ENCODE results near the gene FBXO45. TPM values are rescaled to one million over a fixed set of nuclear protein-coding genes. Genes with fewer than 3 reads are reported as not detected.

Gene FBXO45
- total and polyA plus RNA-seq, 10 of the 15 experiments (the other 5 are each of a cell fraction or from before 2014, with no cell fraction given): 4.0 to 17.3 (median 11.8) TPM

DNA sequence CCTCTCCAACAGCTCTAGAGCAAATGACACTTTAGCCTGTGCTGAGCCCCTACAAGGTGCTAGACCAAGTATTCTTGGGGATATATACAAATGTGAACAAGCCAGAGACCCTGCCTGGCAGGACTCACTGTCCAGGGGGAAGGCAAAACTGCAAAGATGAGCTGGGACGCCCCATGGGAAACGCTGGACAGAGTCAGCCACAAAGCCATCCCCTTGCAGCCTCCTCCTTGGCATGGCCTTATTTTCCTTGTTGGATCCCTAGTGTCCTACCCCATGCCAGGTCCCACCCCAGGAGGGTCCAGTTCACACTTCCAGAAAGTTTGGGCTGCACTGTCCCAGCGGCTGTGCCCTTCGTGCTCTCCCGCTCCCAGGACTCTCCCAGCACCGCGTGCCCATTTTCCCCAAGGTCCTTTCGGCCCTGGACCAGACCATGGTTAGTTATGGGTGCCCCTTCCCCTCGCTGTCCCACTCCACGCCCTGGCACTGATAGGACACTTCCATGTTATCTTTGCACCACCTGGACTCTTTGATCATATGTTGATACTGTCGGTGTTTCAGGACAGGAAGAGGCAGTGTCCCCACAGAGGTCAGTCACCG is 65.2 kb downstream of the FBXO45 start:
- intact Hi-C loops (cut with micrococcal nuclease; ENCODE audit: unreplicated experiment): loop anchor here (2.0 kb wide), 1 partner anchor 25 kb away; no protein-coding TSS in a partner anchor
- SMC1A ChIA-PET (ENCODE audit: uncharacterized antibody, unreplicated experiment): interaction anchor here (4.2 to 8.3 kb wide), 2 partner anchors 9 to 53 kb away, joined by 26 to 82 read pairs; partner anchors contain the start of gene NRROS
- peak overlapping the region; percentile 72 for H3K4me3 ChIP-seq
- H3K4me1 ChIP-seq (ENCODE audit: control insufficient read depth, insufficient read depth, low read length): peaks cover 42% of the 10 kb centered on the region
- H3K36me3 ChIP-seq (ENCODE audit: control insufficient read depth in 2 of 2, insufficient read depth in 2 of 2, low read length in 1 of 2): no peaks in the 10 kb centered on the region
- CTCF ChIA-PET: interaction anchor here (0.7 to 2.1 kb wide), 4 partner anchors 9 to 335 kb away, joined by 3 to 12 read pairs (median 3); partner anchors contain the start of gene PIGZ
- in situ Hi-C loops (cut with MboI): no loop called here
- ATAC-seq: 0 out of 3 replicates have a peak, but pooled peaks have one; percentile 1
- BruUV-seq (replicated peaks): no TSS peak
- RAD21 ChIA-PET (ENCODE audit: unreplicated experiment): interaction anchor here (1.2 to 6.0 kb wide), 3 partner anchors 8 to 51 kb away, joined by 5 to 49 read pairs (median 31); partner anchors contain the start of gene NRROS
- DNase-seq (ENCODE audit: low read depth, low spot score): no peak
- POLR2A ChIA-PET: interaction anchor here (0.6 to 5.6 kb wide), 4 partner anchors 7 to 519 kb away, joined by 3 to 59 read pairs (median 12); partner anchors contain the start of gene NRROS
- FAIRE-seq: no peak
- H3K27ac ChIP-seq (ENCODE audit: control insufficient read depth, insufficient read depth): peak overlapping the region; percentile 98
- H3K4me2 ChIP-seq (ENCODE audit: control insufficient read depth, insufficient read depth): peak overlapping the region; percentile 85
- WGBS (ENCODE audit: insufficient coverage, insufficient replicate concordance, low lambda C conversion rate, missing lambda C conversion rate): 71% methylated on average over 12 of the region's 12 CpGs
- no peaks in the 10 kb centered on the region for H3K9me3 ChIP-seq (replicated peaks; ENCODE audit: control insufficient read depth, insufficient read depth, low read length)
- no peak for TF ChIP-seq PML (IDR thresholded peaks at IDR 0.05; ENCODE audit: low read length)
- 0 out of 2 replicates have a peak, but pooled peaks have one; percentile 42 for TF ChIP-seq LARP7 (IDR thresholded peaks at IDR 0.05)
- no peak for TF ChIP-seq BCLAF1 (IDR thresholded peaks at IDR 0.05)
- TF ChIP-seq CBX5 (IDR thresholded peaks at IDR 0.05; ENCODE audit: low read depth): no peak
- TF ChIP-seq, protein P1, sequence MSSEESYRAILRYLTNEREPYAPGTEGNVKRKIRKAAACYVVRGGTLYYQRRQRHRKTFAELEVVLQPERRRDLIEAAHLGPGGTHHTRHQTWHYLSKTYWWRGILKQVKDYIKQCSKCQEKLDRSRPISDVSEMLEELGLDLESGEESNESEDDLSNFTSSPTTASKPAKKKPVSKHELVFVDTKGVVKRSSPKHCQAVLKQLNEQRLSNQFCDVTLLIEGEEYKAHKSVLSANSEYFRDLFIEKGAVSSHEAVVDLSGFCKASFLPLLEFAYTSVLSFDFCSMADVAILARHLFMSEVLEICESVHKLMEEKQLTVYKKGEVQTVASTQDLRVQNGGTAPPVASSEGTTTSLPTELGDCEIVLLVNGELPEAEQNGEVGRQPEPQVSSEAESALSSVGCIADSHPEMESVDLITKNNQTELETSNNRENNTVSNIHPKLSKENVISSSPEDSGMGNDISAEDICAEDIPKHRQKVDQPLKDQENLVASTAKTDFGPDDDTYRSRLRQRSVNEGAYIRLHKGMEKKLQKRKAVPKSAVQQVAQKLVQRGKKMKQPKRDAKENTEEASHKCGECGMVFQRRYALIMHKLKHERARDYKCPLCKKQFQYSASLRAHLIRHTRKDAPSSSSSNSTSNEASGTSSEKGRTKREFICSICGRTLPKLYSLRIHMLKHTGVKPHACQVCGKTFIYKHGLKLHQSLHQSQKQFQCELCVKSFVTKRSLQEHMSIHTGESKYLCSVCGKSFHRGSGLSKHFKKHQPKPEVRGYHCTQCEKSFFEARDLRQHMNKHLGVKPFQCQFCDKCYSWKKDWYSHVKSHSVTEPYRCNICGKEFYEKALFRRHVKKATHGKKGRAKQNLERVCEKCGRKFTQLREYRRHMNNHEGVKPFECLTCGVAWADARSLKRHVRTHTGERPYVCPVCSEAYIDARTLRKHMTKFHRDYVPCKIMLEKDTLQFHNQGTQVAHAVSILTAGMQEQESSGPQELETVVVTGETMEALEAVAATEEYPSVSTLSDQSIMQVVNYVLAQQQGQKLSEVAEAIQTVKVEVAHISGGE (CRISPR knock-in tag; IDR thresholded peaks at IDR 0.05): no peak
- TF ChIP-seq WRNIP1 (IDR thresholded peaks at IDR 0.05; ENCODE audit: borderline replicate concordance, low read depth, low read length): no peak
- 0 out of 4 replicates have a peak, but pooled peaks of 1 of the 2 experiments have one; percentile 1 for TF ChIP-seq ETV6 (conservative IDR thresholded peaks at IDR 0.05 in 1 of 2, IDR thresholded peaks at IDR 0.05 in 1 of 2; ENCODE audit: borderline replicate concordance in 1 of 2, low read depth in 1 of 2)
- TF ChIP-seq TARDBP (IDR thresholded peaks at IDR 0.05; ENCODE audit: borderline replicate concordance): no peak
- TF ChIP-seq HCFC1 (IDR thresholded peaks at IDR 0.05; ENCODE audit: low read length): 0 out of 2 replicates have a peak, but pooled peaks have one; percentile 4
- peak; percentile 69 for TF ChIP-seq POLR2AphosphoS5 (IDR thresholded peaks at IDR 0.05; ENCODE audit: low read length)
- TF ChIP-seq SMARCA5 (IDR thresholded peaks at IDR 0.05): 0 out of 2 replicates have a peak, but pooled peaks have one; percentile 67
- peak; percentile 36; the same call in 1 of the 2 replicates for TF ChIP-seq POLR2A (IDR thresholded peaks at IDR 0.05; ENCODE audit: low read depth, low read length)
- TF ChIP-seq NRF1 (conservative IDR thresholded peaks at IDR 0.05; ENCODE audit: low read depth, low read length): no peak
- no peak for TF ChIP-seq NR2F1 (conservative IDR thresholded peaks at IDR 0.05)
- H3K79me2 ChIP-seq (ENCODE audit: control insufficient read depth, insufficient read depth, low read length): peaks cover 12% of the 10 kb centered on the region
- H3K9ac ChIP-seq (ENCODE audit: control insufficient read depth, insufficient read depth, low read length): peak overlapping the region; percentile 97
- H4K20me1 ChIP-seq (ENCODE audit: control insufficient read depth, insufficient read depth): no peaks in the 10 kb centered on the region
- H3K27me3 ChIP-seq (replicated peaks in 1 of 2; ENCODE audit: control insufficient read depth in 2 of 2, insufficient read depth in 2 of 2, low read length in 1 of 2): no peaks in the 10 kb centered on the region
- no peak overlapping the region for H2AFZ ChIP-seq (ENCODE audit: control insufficient read depth, low read depth, low read length)
